GM19467 (cell line): ENCODE measurements around the gene ERBB4.
"Not testable (repeated sequence)": the region's sequence is repeated elsewhere in the genome, so short reads cannot be mapped to it uniquely, and the experiment has no call there.

Experiments used
- ATAC-seq: cut with Tn5 transposase; IDR thresholded peaks from one replicate; pipeline ENCODE4 v1.9.1; 2021; ENCODE audit warnings: mild to moderate bottlenecking, moderate library complexity; ENCODE audit not compliant: unreplicated experiment

The ERBB4 gene

GRCh38 chr2:212530373-212530772 lies 8.2 kb downstream of the ERBB4 start:
- ATAC-seq = no peak

- ATAC-seq = no peak
These were observed 10.3 kb downstream of the ERBB4 start for GRCh38 chr2:212528106-212528856.

GRCh38 chr2:212526059-212526458 lies 12.5 kb downstream of the ERBB4 start:
- no peak for ATAC-seq

- ATAC-seq = no peak
These were observed 14.8 kb downstream of the ERBB4 start for GRCh38 chr2:212523756-212524155.

GRCh38 chr2:212520340-212520739 lies 18.3 kb downstream of the ERBB4 start:
- no peak for ATAC-seq

GRCh38 chr2:212517693-212518092 lies 20.9 kb downstream of the ERBB4 start:
- no peak for ATAC-seq

- no peak for ATAC-seq
These were observed 33.0 kb downstream of the ERBB4 start for GRCh38 chr2:212505586-212505985.

GRCh38 chr2:212495046-212495445 lies 43.6 kb downstream of the ERBB4 start:
- no peak for ATAC-seq

- ATAC-seq = no peak
These were observed 44.1 kb downstream of the ERBB4 start for GRCh38 chr2:212494418-212495020.

GRCh38 chr2:212489719-212490346 lies 48.8 kb downstream of the ERBB4 start:
- ATAC-seq = peak; percentile 57

GRCh38 chr2:212488611-212489010 lies 50.0 kb downstream of the ERBB4 start:
- ATAC-seq = no peak

GRCh38 chr2:212484563-212485080 lies 54.0 kb downstream of the ERBB4 start:
- no peak for ATAC-seq

- no peak for ATAC-seq
These were observed 58.2 kb downstream of the ERBB4 start for GRCh38 chr2:212480447-212480846.

- no peak for ATAC-seq
These were observed 61.0 kb downstream of the ERBB4 start for GRCh38 chr2:212477571-212477970.

GRCh38 chr2:212473211-212473610 lies 65.4 kb downstream of the ERBB4 start:
- ATAC-seq = no peak

- ATAC-seq = not testable (repeated sequence)
These were observed 71.1 kb downstream of the ERBB4 start for GRCh38 chr2:212467551-212467950.

GRCh38 chr2:212465456-212465855 lies 73.1 kb downstream of the ERBB4 start:
- ATAC-seq = no peak

GRCh38 chr2:212461708-212462107 lies 76.9 kb downstream of the ERBB4 start:
- not testable (repeated sequence) for ATAC-seq

GRCh38 chr2:212454149-212454548 lies 84.5 kb downstream of the ERBB4 start:
- no peak for ATAC-seq

GRCh38 chr2:212451786-212452231 lies 86.8 kb downstream of the ERBB4 start:
- no peak for ATAC-seq

GRCh38 chr2:212448698-212449097 lies 89.9 kb downstream of the ERBB4 start:
- ATAC-seq = no peak

- ATAC-seq = no peak
These were observed 96.8 kb downstream of the ERBB4 start for GRCh38 chr2:212441821-212442220.
